HG03280 (cell line): ENCODE results near the gene RGS11.
"Not testable (repeated sequence)": the region's sequence is repeated elsewhere in the genome, so short reads cannot be mapped to it uniquely, and the experiment has no call there.

Experiments
- ATAC-seq: cut with Tn5 transposase; IDR thresholded peaks from one replicate; pipeline ENCODE4 v1.9.1; 2021; ENCODE audit warnings: mild to moderate bottlenecking, moderate library complexity; ENCODE audit not compliant: unreplicated experiment

The RGS11 gene

GRCh38 chr16:264440-264951 is 11.2 kb downstream of the RGS11 start:
- no peak for ATAC-seq

- ATAC-seq = no peak
These were observed 11.8 kb downstream of the RGS11 start for GRCh38 chr16:263944-264343.

GRCh38 chr16:263182-263774 is 12.5 kb downstream of the RGS11 start:
- ATAC-seq = no peak

GRCh38 chr16:262121-262745 is 13.5 kb downstream of the RGS11 start:
- no peak for ATAC-seq

GRCh38 chr16:261031-261691 is 14.6 kb downstream of the RGS11 start:
- ATAC-seq = no peak

- no peak for ATAC-seq
These were observed 15.4 kb downstream of the RGS11 start for GRCh38 chr16:260326-260725.

GRCh38 chr16:259814-260253 is 15.9 kb downstream of the RGS11 start:
- no peak for ATAC-seq

- ATAC-seq = no peak
These were observed 16.5 kb downstream of the RGS11 start for GRCh38 chr16:259226-259625.

- not testable (repeated sequence) for ATAC-seq
These were observed 17.7 kb downstream of the RGS11 start for GRCh38 chr16:258091-258490.

GRCh38 chr16:255183-255582 is 20.6 kb downstream of the RGS11 start:
- no peak for ATAC-seq

- ATAC-seq = no peak
These were observed 21.3 kb downstream of the RGS11 start for GRCh38 chr16:254461-254860.

- no peak for ATAC-seq
These were observed 21.9 kb downstream of the RGS11 start for GRCh38 chr16:253833-254232.

- ATAC-seq = no peak
These were observed 23.1 kb downstream of the RGS11 start for GRCh38 chr16:252366-253337.

- no peak for ATAC-seq
These were observed 26.3 kb downstream of the RGS11 start for GRCh38 chr16:249431-249830.

- ATAC-seq = no peak
These were observed 28.7 kb downstream of the RGS11 start for GRCh38 chr16:247027-247426.

- no peak for ATAC-seq
These were observed 30.6 kb downstream of the RGS11 start for GRCh38 chr16:245105-245504.

GRCh38 chr16:243348-243747 is 32.4 kb downstream of the RGS11 start:
- ATAC-seq = no peak

- ATAC-seq = no peak
These were observed 33.5 kb downstream of the RGS11 start for GRCh38 chr16:242281-242680.

GRCh38 chr16:240559-240958 is 35.2 kb downstream of the RGS11 start:
- no peak for ATAC-seq

GRCh38 chr16:239948-240277 is 35.8 kb downstream of the RGS11 start:
- no peak for ATAC-seq
